IPS-15b (cell line): ENCODE measurements around the gene RCOR3.
"Not testable (repeated sequence)": the region's sequence is repeated elsewhere in the genome, so short reads cannot be mapped to it uniquely, and the experiment has no call there.

ENCODE experiments used
- H3K27me3 ChIP-seq: one replicate; pipeline ENCODE4 v1.6.1; 2013; ENCODE audit warnings: low read length; ENCODE audit not compliant: control insufficient read depth, insufficient read depth
- H3K36me3 ChIP-seq: one replicate; pipeline ENCODE4 v1.6.1; 2013; ENCODE audit warnings: low read length; ENCODE audit not compliant: control insufficient read depth, insufficient read depth
- H3K4me1 ChIP-seq: one replicate; pipeline ENCODE4 v1.6.1; 2013; ENCODE audit warnings: mild to moderate bottlenecking, low read length; ENCODE audit not compliant: control insufficient read depth, insufficient read depth
- H3K4me3 ChIP-seq: one replicate; pipeline ENCODE4 v1.5.1; 2013; ENCODE audit warnings: low read depth, low read length
- H3K9ac ChIP-seq: one replicate; pipeline ENCODE4 v1.6.1; 2013; ENCODE audit warnings: low read depth, mild to moderate bottlenecking, low read length
- H3K9me3 ChIP-seq: one replicate; pipeline ENCODE4 v1.6.1; 2013; ENCODE audit warnings: mild to moderate bottlenecking, low read length; ENCODE audit not compliant: control insufficient read depth, insufficient read depth

Gene RCOR3

GRCh38 chr1:211349741-211350140 lies 90.6 kb downstream of the RCOR3 start:
- no peak overlapping the region for H3K4me3 ChIP-seq
- H3K36me3 ChIP-seq: no peaks in the 10 kb centered on the region
- H3K27me3 ChIP-seq: no peaks in the 10 kb centered on the region
- H3K4me1 ChIP-seq: peaks cover 8% of the 10 kb centered on the region
- H3K9ac ChIP-seq: no peak overlapping the region
- H3K9me3 ChIP-seq: peaks cover 3% of the 10 kb centered on the region

DNA sequence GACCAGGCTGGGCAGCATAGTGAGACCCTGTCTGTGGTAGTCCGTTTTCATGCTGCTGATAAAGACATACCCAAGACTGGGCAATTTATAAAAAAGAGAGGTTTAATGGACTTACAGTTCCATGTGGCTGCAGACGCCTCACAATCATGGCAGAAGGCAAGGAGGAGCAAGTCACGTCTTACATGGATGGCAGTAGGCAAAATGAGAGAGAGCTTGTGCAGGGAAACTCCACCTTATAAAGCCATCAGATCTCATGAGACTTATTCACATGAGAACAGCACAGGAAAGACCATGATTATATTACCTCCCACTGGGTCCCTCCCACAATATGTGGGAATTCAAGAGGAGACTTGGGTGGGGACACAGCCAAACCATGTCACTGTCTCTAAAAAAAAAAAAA lies 92.9 kb downstream of the RCOR3 start:
- H3K4me1 ChIP-seq, H3K27me3 ChIP-seq, H3K36me3 ChIP-seq, H3K4me3 ChIP-seq, H3K9ac ChIP-seq, H3K9me3 ChIP-seq: not testable (repeated sequence)

DNA sequence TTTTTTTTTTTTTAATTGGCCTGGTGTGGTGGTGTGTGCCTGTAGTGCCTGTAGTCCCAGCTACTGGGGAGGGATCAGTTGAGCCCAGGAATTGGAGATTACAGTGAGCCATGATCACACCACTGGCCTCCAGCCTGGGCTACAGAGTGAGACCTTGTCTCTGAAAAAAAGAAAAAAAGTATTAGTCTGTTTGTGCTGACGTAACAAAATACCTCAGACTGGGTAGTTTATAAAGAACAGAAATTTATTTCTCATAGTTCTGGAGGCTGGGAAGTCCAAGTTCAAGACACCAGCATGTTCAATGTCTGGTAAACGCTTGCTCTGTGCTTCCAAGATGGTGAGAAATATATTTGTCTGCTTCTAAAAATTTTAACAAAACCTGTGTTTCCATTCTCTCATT lies 93.3 kb downstream of the RCOR3 start:
- H3K36me3 ChIP-seq: no peaks in the 10 kb centered on the region
- H3K4me1 ChIP-seq: no peaks in the 10 kb centered on the region
- H3K9ac ChIP-seq: no peak overlapping the region
- no peaks in the 10 kb centered on the region for H3K27me3 ChIP-seq
- H3K9me3 ChIP-seq: peaks cover 3% of the 10 kb centered on the region
- H3K4me3 ChIP-seq: no peak overlapping the region

- H3K4me3 ChIP-seq: no peak overlapping the region
- no peak overlapping the region for H3K9ac ChIP-seq
- H3K27me3 ChIP-seq: no peaks in the 10 kb centered on the region
- H3K9me3 ChIP-seq: peaks cover 3% of the 10 kb centered on the region
- no peaks in the 10 kb centered on the region for H3K4me1 ChIP-seq
- no peaks in the 10 kb centered on the region for H3K36me3 ChIP-seq
Measured at GRCh38 chr1:211352985-211353515, 93.9 kb downstream of the RCOR3 start.

DNA sequence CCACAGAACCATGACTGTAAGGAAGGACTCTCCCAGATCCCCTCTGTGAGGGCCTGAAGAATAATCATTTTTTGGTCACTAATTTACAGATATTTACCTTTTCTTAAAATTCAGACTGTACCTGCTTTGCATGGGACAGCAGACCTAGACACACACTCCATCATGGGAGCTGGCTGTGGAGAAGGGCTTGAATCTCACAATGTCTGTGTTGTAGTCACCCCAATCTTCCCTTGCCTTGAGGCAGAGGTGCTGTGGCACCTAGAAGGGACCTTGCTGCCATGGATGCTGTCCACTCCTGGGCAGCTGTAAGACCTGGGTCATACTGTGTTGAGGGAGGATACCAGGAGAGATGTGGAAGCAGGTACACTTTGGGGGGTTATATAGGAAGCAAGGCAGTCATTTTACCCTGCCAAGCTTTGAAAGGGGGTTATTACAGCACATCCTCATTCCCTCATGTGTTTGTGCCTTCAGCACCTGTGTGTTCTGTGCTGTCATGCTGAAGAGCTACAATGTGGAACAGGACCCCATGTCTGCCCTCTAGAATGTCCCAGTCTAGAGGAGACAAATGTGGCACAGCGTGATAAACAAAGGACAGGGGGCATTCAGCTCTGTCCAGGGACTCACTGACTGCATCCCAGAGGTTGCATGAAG lies 94.5 kb downstream of the RCOR3 start:
- Histone ChIP-seq H3K36me3 (no peaks in the 10 kb centered on the region), H3K9ac (no peak overlapping the region), H3K4me3 (no peak overlapping the region), H3K9me3 (peaks cover 3% of the 10 kb centered on the region), H3K4me1 (no peaks in the 10 kb centered on the region), H3K27me3 (no peaks in the 10 kb centered on the region)

DNA sequence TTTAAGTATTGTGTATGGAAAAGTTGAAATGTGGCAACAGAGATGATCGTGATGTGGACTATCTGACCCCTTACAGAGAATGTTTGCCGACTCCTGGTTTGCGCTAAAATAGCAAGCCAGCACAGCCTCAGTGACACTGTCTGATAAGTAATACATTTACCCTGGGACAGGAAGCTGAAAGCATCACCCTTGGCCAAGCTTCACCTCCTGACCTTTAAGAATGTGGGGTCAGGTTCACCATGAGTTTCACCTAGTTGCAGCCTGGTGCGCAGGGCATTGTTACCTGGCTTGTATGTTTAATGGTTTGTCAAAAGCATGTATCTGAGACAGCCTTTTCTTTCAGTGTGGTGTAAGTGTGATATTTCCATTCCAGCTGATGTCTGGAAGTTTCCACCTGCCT lies 96.7 kb downstream of the RCOR3 start:
- Histone ChIP-seq H3K4me1 (no peaks in the 10 kb centered on the region), H3K36me3 (no peaks in the 10 kb centered on the region), H3K9me3 (peaks cover 3% of the 10 kb centered on the region), H3K4me3 (no peak overlapping the region), H3K9ac (no peak overlapping the region), H3K27me3 (no peaks in the 10 kb centered on the region)

DNA sequence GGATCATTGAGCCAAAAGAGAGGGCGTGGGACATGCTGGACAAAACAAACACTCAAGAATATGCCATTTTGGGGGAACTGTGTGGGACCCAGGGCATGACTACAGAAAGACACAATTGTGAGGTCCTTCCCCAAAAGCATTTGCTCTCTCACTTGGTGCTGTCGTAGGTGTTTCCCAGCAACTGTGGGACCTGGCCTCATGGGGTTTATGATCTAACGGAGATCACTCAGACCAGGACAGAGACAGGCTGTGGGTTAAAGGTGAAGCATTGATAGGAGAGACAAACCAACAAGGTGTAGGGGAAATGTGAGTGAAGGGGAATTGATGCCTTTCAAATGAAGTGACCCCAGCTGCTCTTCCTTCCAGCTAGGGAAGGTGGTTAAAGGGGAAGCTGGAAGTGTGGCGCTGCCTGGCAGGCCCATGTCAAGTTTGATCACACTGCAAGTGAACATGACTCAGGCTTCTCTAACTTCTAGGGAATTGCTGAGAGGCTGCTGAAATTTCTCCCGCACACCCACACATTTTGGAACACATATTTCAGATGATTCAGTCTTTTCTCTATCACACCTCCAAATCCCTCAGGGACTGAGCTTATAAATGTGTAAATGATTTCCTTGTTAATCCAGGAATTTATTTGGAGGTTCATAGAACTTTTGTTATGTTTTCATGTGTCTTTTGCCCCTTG lies 97.7 kb downstream of the RCOR3 start:
- no peaks in the 10 kb centered on the region for H3K4me1 ChIP-seq
- peaks cover 3% of the 10 kb centered on the region for H3K9me3 ChIP-seq
- no peak overlapping the region for H3K4me3 ChIP-seq
- no peak overlapping the region for H3K9ac ChIP-seq
- no peaks in the 10 kb centered on the region for H3K27me3 ChIP-seq
- H3K36me3 ChIP-seq: no peaks in the 10 kb centered on the region

- Histone ChIP-seq H3K36me3 (no peaks in the 10 kb centered on the region), H3K4me3 (no peak overlapping the region), H3K9ac (no peak overlapping the region), H3K9me3 (no peaks in the 10 kb centered on the region), H3K27me3 (no peaks in the 10 kb centered on the region), H3K4me1 (no peaks in the 10 kb centered on the region)
Measured at GRCh38 chr1:211358685-211359084, 99.5 kb downstream of the RCOR3 start.

DNA sequence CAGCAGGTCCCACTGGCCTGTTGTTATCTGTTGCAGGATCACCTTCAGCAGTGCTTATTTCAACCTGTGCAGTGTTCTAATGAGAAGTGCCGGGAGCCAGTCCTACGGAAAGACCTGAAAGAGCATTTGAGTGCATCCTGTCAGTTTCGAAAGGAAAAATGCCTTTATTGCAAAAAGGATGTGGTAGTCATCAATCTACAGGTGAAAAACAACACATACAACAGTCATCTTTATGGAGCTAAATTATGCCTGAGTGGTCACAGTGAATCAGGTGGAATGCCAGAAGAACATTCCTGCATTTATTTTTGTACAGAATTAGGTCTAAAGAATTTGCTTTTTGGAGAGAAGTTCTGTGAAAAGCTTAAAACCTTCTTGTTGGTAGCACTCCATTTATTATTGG lies 100.7 kb downstream of the RCOR3 start:
- H3K36me3 ChIP-seq: no peaks in the 10 kb centered on the region
- H3K9me3 ChIP-seq: no peaks in the 10 kb centered on the region

DNA sequence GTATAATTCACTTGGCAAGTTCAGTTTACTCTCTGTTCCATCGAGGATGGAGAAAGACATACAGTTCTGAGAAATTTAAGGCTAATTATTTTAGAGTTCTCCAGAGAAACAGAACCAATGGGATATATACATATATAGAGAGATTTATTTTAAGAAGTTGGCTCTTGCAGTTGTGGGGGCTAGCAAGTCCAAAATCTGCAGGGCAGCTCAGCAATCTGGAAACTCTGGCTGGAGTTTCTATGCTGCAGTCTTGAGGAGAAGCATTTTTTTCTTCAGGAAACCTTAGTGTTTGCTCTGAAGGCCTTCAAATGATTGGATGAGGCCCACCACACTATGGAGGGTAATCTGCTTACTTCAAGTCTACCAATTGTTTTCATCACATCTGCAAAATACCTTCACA lies 102.0 kb downstream of the RCOR3 start:
- no peak overlapping the region for H3K9ac ChIP-seq
- no peaks in the 10 kb centered on the region for H3K36me3 ChIP-seq
- H3K9me3 ChIP-seq: no peaks in the 10 kb centered on the region
- H3K27me3 ChIP-seq: no peaks in the 10 kb centered on the region
- H3K4me3 ChIP-seq: no peak overlapping the region
- no peaks in the 10 kb centered on the region for H3K4me1 ChIP-seq

More for the DNA sequence above, 100.7 kb downstream of the RCOR3 start:
- Histone ChIP-seq H3K4me1 (no peaks in the 10 kb centered on the region), H3K27me3 (no peaks in the 10 kb centered on the region), H3K4me3 (no peak overlapping the region), H3K9ac (no peak overlapping the region)
